HG02938 (cell line): ENCODE data around the gene SLC31A2.
"Not testable (repeated sequence)": the region's sequence is repeated elsewhere in the genome, so short reads cannot be mapped to it uniquely, and the experiment has no call there.

Experiments
- ATAC-seq: cut with Tn5 transposase; IDR thresholded peaks from one replicate; pipeline ENCODE4 v1.9.1; 2021; ENCODE audit warnings: mild to moderate bottlenecking, moderate library complexity; ENCODE audit not compliant: unreplicated experiment

SLC31A2 gene

DNA sequence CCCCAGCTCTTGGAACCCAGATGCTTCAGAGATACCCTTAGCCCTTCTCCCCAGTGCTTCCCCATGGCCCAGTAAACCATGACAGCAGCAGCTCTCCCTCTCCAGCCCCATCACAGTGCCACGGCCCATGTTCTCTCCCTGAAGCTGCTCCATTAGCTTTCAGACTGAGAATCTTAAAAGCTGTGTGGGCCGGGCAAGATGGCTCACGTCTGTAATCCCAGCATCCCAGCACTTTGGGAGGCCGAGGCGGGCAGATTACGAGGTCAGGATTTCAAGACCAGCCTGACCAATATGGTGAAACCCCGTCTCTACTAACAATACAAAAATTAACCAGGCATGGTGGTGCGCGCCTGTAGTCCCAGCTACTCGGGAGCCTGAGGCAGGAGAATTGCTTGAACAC, 1.2 kb upstream of the SLC31A2 start:
- not testable (repeated sequence) for ATAC-seq

DNA sequence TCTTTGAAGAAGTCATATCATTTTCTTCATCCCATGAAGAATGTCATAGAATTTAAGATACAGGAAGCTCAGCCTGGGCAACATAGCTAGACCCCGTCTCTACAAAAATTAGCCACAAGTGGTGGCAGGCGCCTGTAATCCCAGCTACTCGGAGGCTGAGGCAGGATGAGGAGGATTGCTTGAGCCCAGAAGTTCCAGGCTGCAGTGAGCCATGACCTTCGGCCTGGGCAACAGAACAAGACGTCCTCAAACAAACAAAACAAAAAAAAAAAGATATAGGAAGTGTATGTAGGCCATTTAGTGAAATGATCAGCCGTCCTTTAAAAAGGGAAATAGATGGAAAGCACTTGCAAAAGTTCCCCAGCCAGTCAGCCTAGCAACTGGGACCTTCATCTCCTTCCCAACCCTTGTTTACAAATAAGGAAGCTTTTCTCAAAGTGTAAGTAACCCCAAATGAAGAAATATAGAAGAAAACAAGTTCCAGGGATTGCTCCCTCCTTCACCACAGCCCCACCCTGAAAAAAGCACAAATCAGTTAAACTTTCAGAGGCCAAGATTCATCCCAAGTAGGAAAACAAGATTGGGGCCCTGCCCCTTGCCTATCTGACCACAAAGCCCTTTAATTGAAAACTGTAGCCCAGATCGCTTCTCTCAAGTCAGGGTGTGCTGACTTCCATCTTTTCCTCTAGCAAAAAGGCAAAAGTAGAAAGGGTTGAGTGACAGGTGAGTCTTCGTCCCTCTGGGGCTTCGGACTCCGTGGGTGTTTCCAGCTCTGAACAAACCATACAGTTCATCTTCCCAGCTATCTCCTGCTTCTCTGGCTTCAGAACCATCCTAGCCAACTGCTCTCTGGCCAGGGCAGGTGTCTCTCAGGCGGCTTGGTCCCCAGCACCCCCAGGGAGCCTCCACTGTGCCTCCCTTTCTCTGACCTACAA, 1.2 kb downstream of the SLC31A2 start:
- ATAC-seq, result no peak

DNA sequence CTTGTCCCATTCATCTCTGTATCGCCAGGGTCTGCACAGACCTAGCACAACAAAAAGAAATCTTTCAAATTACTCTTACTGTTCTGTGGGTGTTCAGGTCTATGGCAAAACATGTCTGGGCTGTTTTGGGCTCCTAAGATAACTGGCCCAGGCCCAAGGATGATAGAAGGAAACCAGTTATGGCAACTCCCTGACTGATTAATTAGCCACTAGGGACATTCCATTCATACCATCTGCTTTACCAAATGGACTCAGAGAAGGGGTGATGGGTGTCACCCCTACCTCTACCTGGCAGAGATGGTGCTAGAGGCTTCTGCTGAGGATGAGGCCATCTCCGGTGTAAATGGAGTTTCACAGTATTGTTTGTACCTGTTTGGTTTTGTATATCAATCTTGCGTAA, 1.9 kb downstream of the SLC31A2 start:
- ATAC-seq, result no peak

DNA sequence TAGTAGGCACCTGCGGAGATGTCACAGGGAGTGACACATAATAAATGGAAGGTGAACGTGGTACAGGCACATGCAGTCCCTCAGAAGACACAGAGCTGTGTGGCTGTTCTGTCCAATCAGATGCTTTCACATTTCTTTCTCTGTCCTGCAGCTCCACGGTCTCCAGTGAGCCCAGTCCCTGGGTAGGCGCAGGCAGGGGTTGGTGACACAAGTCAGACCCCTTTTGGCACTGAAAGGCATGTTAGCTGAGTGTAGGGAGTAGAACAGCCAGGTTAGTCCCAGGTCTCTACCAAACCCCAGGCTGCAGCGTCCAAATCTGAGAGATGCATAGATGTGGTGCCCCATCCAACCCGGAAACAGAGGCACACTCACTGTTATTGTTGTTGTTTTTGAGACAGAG, 2.8 kb downstream of the SLC31A2 start:
- no peak for ATAC-seq

DNA sequence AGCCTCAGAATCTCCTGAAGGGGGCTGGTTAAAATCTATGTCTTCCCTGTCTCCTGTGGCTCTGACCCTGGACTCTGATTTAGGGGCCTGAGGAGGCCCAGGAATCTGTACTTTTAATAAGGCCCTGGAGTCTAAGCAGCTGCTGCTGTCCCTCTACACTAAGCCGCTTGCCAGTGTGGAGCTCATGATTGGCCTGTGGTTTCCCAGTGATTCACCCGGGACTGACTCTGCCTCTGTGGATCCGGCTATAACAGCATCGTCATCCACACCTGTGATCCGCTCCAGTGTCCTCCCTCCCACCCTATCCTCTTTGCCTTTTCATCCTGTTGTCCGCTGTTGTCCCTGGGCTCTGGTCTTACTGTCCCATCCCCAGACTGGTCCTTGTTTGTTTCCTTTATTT, 3.7 kb downstream of the SLC31A2 start:
- ATAC-seq, result no peak

DNA sequence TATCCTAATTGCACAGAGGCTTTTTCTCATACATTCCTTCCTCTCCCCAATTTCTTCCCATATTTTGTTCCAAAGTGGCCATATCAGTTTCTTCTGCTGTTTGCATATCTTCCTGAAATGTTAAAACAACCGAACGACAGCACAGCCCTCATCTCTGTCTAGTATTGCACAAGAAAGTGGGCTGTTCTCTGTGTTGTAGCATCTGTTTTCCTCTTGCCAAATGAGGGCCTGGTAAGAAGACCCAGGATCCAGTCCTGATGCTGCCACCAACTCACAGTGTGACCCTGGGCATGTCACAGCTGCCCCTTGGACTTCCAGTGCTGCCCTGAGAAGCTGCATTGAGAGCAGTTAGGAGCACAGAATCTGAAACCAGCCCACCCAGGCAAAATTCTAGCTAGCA, 4.1 kb downstream of the SLC31A2 start:
- no peak for ATAC-seq

DNA sequence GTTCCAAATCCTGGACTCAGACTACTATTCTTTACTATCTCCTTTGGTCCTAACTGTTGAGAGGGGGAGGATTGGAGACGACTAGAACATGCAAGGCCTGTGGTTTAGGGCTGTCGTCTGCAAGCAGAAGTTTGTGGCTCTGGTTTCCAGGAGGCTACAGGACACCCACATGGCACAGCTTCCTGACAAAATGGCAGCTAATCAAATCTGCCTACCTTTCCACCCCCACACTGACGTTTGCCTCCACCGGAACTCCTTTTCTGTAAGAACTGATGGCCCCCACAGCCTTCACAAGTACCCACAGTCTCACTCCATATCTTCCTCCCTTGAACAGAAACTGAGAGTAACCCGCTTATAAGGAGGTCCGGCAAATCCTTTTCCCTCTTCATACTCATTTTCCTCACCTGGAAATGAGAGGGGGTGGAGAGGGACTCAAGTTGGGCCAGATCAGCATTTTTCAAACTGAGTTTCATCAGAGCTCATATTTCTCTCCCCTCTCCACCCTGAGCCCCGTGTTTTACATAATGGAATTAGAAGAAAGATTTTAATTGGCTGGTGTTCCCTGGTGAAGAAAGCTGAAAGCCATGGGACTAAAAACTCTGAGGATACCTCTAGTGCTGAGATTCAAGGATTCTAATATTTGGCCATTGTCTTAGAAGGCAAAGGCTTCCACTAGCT, 5.2 kb downstream of the SLC31A2 start:
- no peak for ATAC-seq

DNA sequence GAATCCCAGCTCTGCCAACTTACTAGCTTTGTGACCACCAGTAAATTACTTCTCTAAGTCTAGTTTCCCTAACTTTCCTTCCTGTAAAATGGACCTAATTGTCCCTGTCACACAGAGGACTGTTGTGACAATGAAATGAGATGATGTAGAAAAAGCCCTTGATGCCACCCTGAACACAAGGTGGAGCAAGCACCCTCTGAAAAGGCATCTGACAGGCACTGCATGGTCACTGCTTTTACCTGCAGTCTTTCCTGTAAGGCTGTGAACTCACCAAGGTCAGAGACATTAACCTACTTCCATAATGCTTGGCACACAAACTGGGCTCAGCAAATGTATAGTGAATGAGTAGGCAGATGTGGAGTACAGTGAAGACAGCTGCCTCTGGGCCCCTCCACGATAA, 6.1 kb downstream of the SLC31A2 start:
- no peak for ATAC-seq

DNA sequence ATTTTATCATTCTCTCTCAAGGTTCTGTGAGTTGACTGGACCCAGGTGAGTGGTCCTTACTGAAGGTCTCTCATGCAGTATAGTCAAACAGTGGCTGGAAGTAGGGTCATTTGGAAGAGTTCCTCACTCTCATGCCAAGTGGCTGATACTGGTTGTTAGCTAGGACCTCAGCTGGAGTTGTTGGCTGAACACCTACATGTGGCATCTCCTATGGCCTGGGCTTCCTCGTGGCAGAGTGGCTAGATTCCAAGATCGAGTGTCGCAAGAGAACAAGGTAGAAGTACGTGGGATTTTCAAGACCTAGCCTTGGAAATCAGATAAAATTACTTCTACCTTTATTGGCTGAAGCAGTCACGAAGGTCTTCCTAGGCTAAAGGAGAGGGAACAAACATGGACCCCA, 7.6 kb downstream of the SLC31A2 start:
- ATAC-seq, result no peak

DNA sequence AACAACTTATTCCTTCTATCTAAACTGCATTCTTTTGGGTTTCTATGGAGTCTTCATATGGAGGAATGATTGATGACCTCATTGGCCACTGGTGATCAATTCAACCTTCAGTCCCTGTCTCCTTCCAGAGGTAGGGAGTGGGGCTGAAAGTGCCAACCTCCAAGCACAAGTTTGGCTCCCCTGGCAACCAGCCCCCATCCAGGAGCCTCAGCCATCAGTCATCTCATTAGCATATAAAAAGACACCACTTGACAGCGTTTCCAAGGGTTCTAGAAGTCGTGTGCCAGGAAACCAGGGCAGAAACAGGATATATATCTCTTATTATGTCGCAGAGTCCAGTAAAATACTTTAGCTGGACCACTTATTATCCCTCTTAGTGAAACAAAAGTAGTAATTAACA, 9.8 kb downstream of the SLC31A2 start:
- no peak for ATAC-seq

DNA sequence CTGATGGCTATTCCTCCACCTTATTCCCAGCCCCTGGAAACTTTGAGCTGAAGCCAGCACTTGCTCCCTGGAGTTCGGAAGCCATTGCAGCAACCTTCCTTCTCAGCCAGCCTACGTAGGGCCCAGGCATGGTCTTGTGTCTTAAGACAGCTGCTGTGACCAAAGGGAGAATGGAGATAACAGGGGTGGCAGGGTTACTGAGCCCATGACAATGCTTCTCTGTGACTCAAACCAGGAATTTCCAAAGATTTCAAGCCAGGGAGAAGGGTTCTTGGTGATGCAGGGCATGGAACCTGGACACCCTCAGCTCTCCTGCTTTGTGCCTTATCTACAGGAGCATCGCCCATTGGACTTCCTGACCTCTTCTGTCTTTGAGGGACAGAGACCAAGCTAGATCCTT, 12.2 kb downstream of the SLC31A2 start:
- no peak for ATAC-seq

DNA sequence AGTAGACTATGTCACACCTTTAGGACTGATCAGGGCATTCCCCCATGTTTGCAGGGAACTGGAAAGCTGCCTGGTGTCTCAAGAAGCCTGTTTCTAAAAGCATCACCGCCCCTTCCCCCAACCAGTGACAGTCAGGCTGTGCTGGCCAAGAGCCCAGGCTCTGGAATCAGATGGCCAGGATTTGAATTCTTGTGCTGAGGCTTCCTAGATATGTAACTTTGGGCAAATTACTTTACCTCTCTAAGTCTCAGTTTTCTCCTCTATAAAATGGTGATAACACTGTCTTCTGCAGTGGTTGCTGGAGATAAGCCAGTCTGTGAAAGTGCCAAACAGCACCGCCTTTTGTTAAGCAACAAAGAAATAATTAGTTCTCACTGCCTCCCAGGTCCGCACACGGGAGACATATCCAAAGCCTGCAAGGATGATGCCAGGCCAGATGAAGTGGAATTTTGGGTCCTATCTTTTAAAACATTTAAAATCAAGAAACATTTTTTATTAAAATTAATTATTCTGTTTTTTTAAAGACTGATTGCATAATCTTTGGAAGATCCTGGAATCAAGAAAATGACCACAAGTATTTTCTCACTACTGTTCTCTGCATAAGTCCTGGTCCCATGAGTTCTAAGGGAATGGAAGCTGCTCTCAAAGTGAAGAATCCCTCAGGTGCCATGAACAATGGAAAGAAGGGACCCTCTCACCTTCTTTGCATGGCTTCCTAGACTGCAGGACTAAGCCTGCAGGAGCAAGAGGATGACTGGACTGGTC, 13.9 kb downstream of the SLC31A2 start:
- ATAC-seq, result no peak

DNA sequence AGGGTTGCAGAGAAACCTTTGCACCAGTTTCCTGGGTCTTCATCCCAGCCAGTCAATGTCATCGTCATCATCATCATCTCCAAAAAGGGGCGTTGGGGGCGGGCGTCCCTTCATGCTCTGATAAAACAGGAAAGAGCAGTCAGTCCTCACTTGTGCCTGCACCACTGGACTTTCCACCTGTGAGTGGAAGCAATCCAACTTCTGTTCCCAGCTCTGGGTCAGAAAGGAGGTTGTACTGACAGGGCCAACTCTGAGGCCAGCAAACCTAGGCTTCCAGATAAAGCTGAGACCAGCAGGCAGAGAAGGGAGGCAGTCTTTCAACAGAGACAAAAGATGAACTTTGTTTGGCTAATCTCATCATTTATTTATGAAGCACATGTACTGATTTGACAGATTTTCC, 15.2 kb downstream of the SLC31A2 start:
- no peak for ATAC-seq

DNA sequence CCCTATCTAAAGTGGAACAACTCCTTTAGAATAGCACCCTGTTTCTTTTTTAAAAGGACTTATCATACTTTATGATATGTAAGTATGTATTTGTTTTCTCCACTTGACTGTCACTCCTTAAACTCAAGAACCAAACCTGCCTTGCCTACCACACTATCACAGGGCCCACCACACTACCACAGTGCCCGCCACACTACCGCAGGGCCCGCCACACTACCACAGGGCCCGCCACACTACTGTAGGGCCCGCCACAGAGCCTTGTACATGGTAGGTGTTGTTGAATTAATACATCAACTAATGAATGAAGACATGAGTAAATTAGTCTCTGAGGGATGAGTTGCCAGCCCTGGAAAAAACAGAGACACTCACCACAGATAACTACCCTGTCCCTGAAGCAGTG, 18.0 kb downstream of the SLC31A2 start:
- no peak for ATAC-seq

DNA sequence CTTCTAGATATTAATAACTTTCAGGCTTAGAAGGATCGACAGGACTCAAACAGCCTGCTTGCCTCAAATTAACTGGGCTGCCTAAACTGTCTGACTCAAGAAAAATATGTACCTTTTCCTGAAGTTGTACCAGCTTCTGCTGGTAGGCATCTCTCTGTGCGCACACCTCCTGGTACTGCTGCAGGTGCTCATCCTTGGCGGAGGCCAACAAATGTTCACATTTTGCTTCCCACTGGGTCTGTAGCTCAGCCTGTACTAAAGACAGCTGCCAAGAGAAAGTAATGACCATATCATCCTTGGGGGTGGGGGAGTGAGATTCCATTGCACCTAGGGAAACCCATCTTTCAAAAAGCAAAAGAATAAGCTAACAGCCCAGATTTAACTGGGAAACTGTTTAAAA, 22.5 kb downstream of the SLC31A2 start:
- no peak for ATAC-seq

DNA sequence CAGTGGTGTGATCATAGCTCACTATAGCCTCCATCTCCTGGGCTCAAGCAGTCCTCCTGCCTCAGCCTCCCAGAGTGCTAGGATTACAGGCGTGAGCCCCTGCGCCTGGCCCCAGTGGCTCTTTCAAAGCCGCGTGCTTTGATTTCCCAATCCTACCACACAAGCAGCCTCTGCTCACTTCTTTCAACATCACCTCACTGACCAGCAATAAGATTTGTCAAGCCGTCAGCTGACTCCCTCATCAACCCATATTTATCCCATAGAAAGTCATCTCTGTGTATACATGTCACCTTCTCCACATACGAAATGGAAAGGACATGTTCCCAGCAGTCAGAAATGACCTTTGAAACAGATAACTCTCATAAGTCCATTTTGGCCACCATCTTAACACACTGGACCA, 26.0 kb downstream of the SLC31A2 start:
- ATAC-seq, result no peak

DNA sequence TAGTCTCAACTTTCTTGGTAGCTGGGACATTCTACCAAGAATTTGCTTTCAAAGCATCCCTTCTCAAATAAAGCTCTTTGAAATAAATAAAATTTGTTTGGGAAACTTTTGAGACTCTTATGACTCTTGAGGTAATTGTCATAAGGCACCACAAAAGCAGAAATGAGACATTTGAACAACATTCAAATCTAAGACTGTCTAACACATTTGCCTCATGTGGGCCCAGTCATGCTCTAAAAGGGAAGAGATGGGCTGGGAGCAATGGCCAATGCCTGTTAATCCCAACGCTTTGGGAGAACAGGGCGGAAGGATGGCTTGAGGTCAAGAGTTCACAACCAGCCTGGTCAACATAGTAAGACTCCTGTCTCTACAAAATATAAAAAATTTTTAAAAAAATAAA, 26.4 kb downstream of the SLC31A2 start:
- no peak for ATAC-seq

DNA sequence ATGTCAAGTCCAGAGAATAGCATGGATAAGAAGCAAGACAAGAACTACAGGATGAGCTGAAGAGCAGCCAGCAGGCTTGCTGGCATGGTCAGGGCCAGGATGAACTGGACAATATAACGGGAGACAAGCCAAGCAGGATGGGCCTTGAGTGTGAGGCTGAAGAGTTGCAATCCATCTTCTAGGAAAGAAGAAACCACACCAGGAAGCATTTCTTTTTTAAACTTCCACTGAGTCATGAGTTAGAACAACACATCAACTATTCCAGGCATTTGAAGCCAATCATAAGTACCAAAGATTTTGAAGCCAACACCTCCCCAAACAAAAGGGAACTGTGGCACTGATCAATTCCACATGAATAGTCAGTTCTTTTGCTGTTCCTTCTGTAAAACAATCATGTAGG, 27.3 kb downstream of the SLC31A2 start:
- ATAC-seq, result no peak

DNA sequence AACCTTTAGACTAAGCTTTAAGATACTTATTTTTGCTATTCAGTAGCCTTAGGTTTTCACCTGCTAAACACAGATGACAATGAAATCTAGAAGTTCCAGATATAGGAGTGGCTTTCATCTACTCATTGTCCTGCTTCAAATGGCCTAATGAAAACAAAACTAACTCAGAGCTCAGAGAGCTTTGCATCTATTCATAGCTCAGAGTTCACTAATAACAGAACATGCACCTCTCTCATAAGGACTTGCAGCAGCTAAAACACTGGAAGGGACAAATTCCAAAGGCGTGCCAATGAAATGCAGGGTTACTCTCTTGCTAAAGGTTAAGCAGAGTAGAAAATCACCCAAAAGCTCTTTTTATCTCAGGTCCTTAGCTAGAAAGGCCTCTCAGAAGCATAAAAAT, 29.0 kb downstream of the SLC31A2 start:
- ATAC-seq, result no peak

DNA sequence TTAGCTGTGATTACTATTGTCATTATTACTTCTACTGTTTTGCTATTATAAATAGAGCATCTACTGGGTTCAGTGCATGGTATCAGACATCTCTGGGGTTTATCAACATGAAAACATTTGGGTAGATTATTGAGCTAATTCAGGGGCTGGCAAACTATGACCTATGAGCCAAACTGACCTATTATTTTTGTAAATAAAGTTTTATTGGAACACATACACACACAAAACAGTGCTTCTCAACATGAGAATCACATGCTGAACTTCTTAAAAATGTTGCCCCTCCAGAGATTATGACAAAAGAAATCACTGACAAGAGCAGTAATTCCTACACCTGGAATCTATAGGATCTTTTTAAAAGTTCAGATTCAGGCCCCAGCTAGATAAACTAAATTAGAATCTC, 30.4 kb downstream of the SLC31A2 start:
- no peak for ATAC-seq

DNA sequence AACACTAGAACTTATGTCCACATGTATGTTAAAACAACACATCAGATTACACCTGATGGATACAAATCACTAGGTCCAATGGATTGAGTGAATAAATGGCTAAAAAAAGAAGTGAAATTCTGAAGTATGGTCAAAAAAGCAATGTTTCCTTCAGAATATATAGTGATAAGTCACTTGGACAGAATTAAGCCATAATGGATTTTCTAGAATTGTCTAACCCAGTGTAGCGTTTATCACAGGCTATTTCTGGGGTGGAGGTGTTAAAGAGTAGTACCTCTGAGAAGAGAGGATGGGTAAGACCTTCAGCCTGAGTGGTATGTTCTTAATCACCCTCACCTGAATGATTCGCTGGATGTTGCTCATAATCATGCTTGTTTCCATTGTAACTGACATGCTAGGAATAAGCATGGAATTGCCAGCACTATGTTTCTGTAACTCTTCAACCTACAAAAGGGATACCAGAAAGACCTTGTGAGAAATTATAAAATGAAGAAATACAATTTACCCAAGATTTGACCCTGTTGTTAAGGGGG, 33.2 kb downstream of the SLC31A2 start:
- no peak for ATAC-seq
